IPS-20b (cell line): ENCODE results near the gene SMC5.
"Not testable (repeated sequence)": the region's sequence is repeated elsewhere in the genome, so short reads cannot be mapped to it uniquely, and the experiment has no call there.

Experiments used
- H3K27ac ChIP-seq: one replicate; pipeline ENCODE4 v1.5.1; 2013; ENCODE audit warnings: low read length
- H3K27me3 ChIP-seq: 2 replicates; pipeline ENCODE4 v1.6.1; 2013; ENCODE audit warnings: mild to moderate bottlenecking, low read length, inconsistent platforms; ENCODE audit not compliant: insufficient read depth
- H3K36me3 ChIP-seq: 2 replicates; pipeline ENCODE4 v1.6.1; 2013; ENCODE audit warnings: low read depth, mild to moderate bottlenecking, inconsistent platforms, low read length, moderate library complexity; ENCODE audit not compliant: insufficient read depth
- H3K4me1 ChIP-seq: 2 replicates; pipeline ENCODE4 v1.6.1; 2013; ENCODE audit warnings: mild to moderate bottlenecking, control low read depth, inconsistent platforms, low read length, moderate library complexity; ENCODE audit not compliant: insufficient read depth
- H3K4me3 ChIP-seq: 2 replicates; pipeline ENCODE4 v1.5.1; 2013; ENCODE audit warnings: mild to moderate bottlenecking, low read length, inconsistent platforms
- H3K9ac ChIP-seq: 2 replicates; pipeline ENCODE4 v1.6.1; 2013; ENCODE audit warnings: low read depth, mild to moderate bottlenecking, inconsistent platforms, low read length, moderate library complexity
- H3K9me3 ChIP-seq: 2 replicates; pipeline ENCODE4 v1.6.1; 2013; ENCODE audit warnings: mild to moderate bottlenecking, low read depth, low read length, inconsistent platforms; ENCODE audit not compliant: insufficient read depth

Gene SMC5

GRCh38 chr9:70395652-70396051, 136.9 kb downstream of the SMC5 start:
- Histone ChIP-seq H3K4me3 (no peak overlapping the region), H3K4me1 (peaks cover 1% of the 10 kb centered on the region; the same call in 1 of the 2 replicates), H3K9ac (no peak overlapping the region), H3K27ac (no peak overlapping the region), H3K36me3 (no peaks in the 10 kb centered on the region), H3K27me3 (peaks cover 5% of the 10 kb centered on the region; the same call in 1 of the 2 replicates), H3K9me3 (no peaks in the 10 kb centered on the region)

GRCh38 chr9:70398145-70398556, 139.4 kb downstream of the SMC5 start:
- Histone ChIP-seq H3K4me3 (no peak overlapping the region), H3K9me3 (no peaks in the 10 kb centered on the region), H3K9ac (no peak overlapping the region), H3K27me3 (peaks cover 5% of the 10 kb centered on the region; the same call in 1 of the 2 replicates), H3K27ac (no peak overlapping the region), H3K4me1 (no peaks in the 10 kb centered on the region), H3K36me3 (no peaks in the 10 kb centered on the region)

DNA sequence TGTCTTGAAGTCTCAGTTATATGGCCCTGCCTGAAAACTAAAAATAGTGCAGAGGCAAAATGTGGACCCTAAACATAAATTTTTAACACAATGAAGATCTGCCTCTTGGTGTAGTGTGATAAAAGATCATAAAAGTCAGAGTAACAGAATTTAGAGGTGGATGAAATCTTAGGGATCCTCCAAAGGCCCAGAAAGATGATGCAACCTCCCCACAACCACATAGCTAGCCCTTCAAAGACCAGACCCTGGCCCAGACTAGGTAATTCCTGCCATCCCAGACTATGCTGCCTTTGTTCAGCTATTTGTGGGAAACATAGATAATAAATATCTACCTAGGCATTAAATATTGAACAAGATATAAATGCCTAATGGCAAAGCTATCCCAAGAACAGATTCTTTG, 140.4 kb downstream of the SMC5 start:
- Histone ChIP-seq H3K9ac (no peak overlapping the region), H3K4me1 (no peaks in the 10 kb centered on the region), H3K36me3 (no peaks in the 10 kb centered on the region)

GRCh38 chr9:70400107-70400892, 141.5 kb downstream of the SMC5 start:
- H3K27me3 ChIP-seq: peaks cover 5% of the 10 kb centered on the region; the same call in 1 of the 2 replicates
- H3K9ac ChIP-seq: no peak overlapping the region
- H3K9me3 ChIP-seq: no peaks in the 10 kb centered on the region
- H3K4me1 ChIP-seq: no peaks in the 10 kb centered on the region
- no peaks in the 10 kb centered on the region for H3K36me3 ChIP-seq
- H3K4me3 ChIP-seq: no peak overlapping the region
- H3K27ac ChIP-seq: no peak overlapping the region

More for the DNA sequence above, 140.4 kb downstream of the SMC5 start:
- Histone ChIP-seq H3K9me3 (no peaks in the 10 kb centered on the region), H3K27ac (no peak overlapping the region), H3K27me3 (peaks cover 5% of the 10 kb centered on the region; the same call in 1 of the 2 replicates), H3K4me3 (no peak overlapping the region)

GRCh38 chr9:70401241-70401640, 142.5 kb downstream of the SMC5 start:
- not testable (repeated sequence) for H3K4me3 ChIP-seq, H3K9me3 ChIP-seq, H3K9ac ChIP-seq, H3K27me3 ChIP-seq, H3K36me3 ChIP-seq, H3K27ac ChIP-seq, H3K4me1 ChIP-seq

DNA sequence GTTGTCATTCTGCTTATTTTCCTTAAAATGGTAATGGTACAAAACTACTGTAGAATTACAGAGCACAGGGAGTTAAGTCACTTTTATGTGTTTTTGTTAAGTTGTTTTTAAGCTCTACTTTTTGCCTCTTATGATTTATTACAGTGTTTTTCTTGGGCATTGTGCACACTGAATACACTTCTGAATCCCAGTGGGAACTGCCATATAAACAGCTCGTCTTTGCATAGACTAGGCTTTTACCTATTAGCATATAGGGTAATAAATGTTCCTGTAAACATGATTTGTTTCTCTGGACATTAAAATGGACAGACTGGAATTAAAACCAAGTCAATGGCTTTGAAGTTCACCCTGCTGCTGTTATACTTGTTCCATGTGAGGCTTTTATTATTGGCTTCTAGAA, 143.4 kb downstream of the SMC5 start:
- Histone ChIP-seq H3K9me3 (no peaks in the 10 kb centered on the region), H3K27ac (no peak overlapping the region), H3K36me3 (no peaks in the 10 kb centered on the region), H3K27me3 (peaks cover 5% of the 10 kb centered on the region; the same call in 1 of the 2 replicates), H3K9ac (no peak overlapping the region), H3K4me1 (peaks cover 6% of the 10 kb centered on the region), H3K4me3 (no peak overlapping the region)

DNA sequence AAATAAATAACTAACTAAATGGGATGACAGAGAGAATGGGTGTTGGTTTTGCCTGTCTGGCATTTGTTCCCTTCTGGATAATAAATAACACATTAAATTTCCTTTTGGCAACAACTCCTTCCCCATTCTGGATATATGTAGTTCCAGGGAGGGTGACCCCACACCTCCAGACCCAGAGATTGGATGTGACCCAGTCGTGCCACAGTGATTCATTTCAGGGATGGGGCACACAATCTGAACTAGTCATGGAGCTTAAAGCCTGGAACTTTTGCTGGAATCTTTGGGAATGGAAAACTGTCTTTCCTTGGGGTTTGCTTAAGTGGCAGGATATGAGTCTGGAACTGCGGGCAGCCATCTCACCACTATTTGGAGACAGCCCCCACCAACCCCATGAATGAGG, 144.4 kb downstream of the SMC5 start:
- Histone ChIP-seq H3K4me3 (no peak overlapping the region), H3K27me3 (peaks cover 5% of the 10 kb centered on the region; the same call in 1 of the 2 replicates), H3K9ac (no peak overlapping the region), H3K27ac (no peak overlapping the region), H3K9me3 (no peaks in the 10 kb centered on the region), H3K36me3 (no peaks in the 10 kb centered on the region), H3K4me1 (peaks cover 8% of the 10 kb centered on the region)

DNA sequence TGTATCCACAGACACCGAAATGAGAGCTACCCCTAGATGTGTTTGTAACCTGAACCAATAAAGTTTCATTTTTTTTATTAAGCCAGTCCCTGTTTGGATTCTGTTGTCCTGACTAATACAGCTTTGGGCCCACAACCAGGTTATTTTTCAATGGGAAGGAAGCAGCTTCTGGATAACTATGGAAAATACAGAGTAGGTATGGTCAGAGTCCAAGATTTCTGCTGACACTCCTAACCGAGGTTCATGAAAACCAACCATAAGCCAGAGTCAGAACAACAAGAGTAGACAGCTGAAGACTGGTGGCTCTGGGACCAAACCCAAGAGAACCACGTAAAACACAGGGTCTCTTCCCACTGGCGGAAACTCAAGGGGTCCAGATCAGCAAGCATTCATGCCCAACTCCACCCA, 144.8 kb downstream of the SMC5 start:
- Histone ChIP-seq H3K9me3 (no peaks in the 10 kb centered on the region), H3K4me3 (no peak overlapping the region), H3K36me3 (no peaks in the 10 kb centered on the region), H3K4me1 (peaks cover 8% of the 10 kb centered on the region), H3K27me3 (peaks cover 5% of the 10 kb centered on the region; the same call in 1 of the 2 replicates), H3K27ac (no peak overlapping the region), H3K9ac (no peak overlapping the region; the same call in 1 of the 2 replicates)

- Histone ChIP-seq H3K27ac (no peak overlapping the region), H3K36me3 (no peaks in the 10 kb centered on the region), H3K9ac (no peak overlapping the region), H3K27me3 (peaks cover 2% of the 10 kb centered on the region; the same call in 1 of the 2 replicates), H3K9me3 (no peaks in the 10 kb centered on the region), H3K4me1 (peaks cover 8% of the 10 kb centered on the region), H3K4me3 (no peak overlapping the region)
Observed at GRCh38 chr9:70404261-70404660, 145.5 kb downstream of the SMC5 start.
